Lower leg skin (tissue), 4 donors: ENCODE data around the gene CBFA2T3. TPM values are rescaled to one million over a fixed set of nuclear protein-coding genes. Genes with fewer than 3 reads are reported as not detected.

Source experiments
- DNase-seq, 2 donors: peaks; one replicate each; pipeline ENCODE4 v3.0.0-alpha.2; 2019; ENCODE audit warnings: low spot score in 2 of 2
- H3K4me3 ChIP-seq: fragments of 200-600 bp; sonication (generic); 2 replicates; pipeline ENCODE4 v1.5.1; 2017; ENCODE audit warnings: mild to moderate bottlenecking, low read depth; ENCODE audit not compliant: poor library complexity, severe bottlenecking
- CTCF ChIP-seq, 3 donors: fragments of 450-650 bp; IDR thresholded peaks; one replicate each; pipeline ENCODE4 v1.5.1; 2016; ENCODE audit warnings: antibody characterized with exemption in 3 of 3, mild to moderate bottlenecking in 3 of 3, moderate library complexity in 2 of 3
- POLR2A ChIP-seq, 2 donors: fragments of 450-650 bp; IDR thresholded peaks; one replicate each; pipeline ENCODE4 v1.6.1; 2016 to 2017; ENCODE audit warnings: antibody characterized with exemption in 2 of 2, mild to moderate bottlenecking in 1 of 2, moderate library complexity in 1 of 2
- WGBS, 2 donors: methylation state at CpG; one replicate each; pipeline ENCODE4 v1.1.5; 2018; 5-methylcytosine and 5-hydroxymethylcytosine counted together
- intact Hi-C: fragments of 100-400 bp; cut with DNase I; formaldehyde crosslinking; loops from one replicate; pipeline ENCODE4 v1.15.0; 2023; ENCODE audit warnings: low total_unique reads
- total RNA-seq, 4 donors: library from RNA; depleted of rRNA; stranded (reverse); fragments of >200 nt; gene quantifications; one replicate each; pipeline ENCODE4 v1.1.0, GENCODE V29; 2016

Gene CBFA2T3
- total RNA-seq, 4 donors from 2014 or later: 0.93 to 4.4 (median 2.9) TPM

GRCh38 chr16:88962478-88963152 lies 14.4 kb downstream of the CBFA2T3 start:
- no peak for TF ChIP-seq POLR2A (IDR thresholded peaks at IDR 0.05)
- TF ChIP-seq CTCF (IDR thresholded peaks at IDR 0.05): no peak
- no peak for DNase-seq
- H3K4me3 ChIP-seq: no peak overlapping the region
- intact Hi-C loops: no loop called here
- WGBS, 2 donors: 79 to 83% methylated on average over 22 to 23 of the region's 23 CpGs

- intact Hi-C loops: no loop called here
- no peak for DNase-seq
- no peak overlapping the region for H3K4me3 ChIP-seq
- WGBS, 2 donors: 78 to 83% methylated on average over 9 of the region's 9 CpGs
- TF ChIP-seq CTCF (IDR thresholded peaks at IDR 0.05): no peak
- TF ChIP-seq POLR2A (IDR thresholded peaks at IDR 0.05): no peak
These were observed 16.0 kb downstream of the CBFA2T3 start for GRCh38 chr16:88961011-88961410.

GRCh38 chr16:88960516-88960915 lies 16.5 kb downstream of the CBFA2T3 start:
- DNase-seq: no peak
- no peak overlapping the region for H3K4me3 ChIP-seq
- TF ChIP-seq POLR2A (IDR thresholded peaks at IDR 0.05) (no peak), CTCF (IDR thresholded peaks at IDR 0.05) (no peak)
- WGBS, 2 donors: 80 to 90% methylated on average over 3 of the region's 3 CpGs
- intact Hi-C loops: no loop called here

GRCh38 chr16:88959022-88959421 lies 18.0 kb downstream of the CBFA2T3 start:
- 81 to 87% methylated on average over 18 of the region's 18 CpGs for WGBS, 2 donors

GRCh38 chr16:88957887-88958577 lies 19.0 kb downstream of the CBFA2T3 start:
- no peak for TF ChIP-seq POLR2A (IDR thresholded peaks at IDR 0.05)
- TF ChIP-seq CTCF (IDR thresholded peaks at IDR 0.05): no peak
- intact Hi-C loops: no loop called here
- H3K4me3 ChIP-seq: no peak overlapping the region
- 73 to 79% methylated on average over 25 of the region's 25 CpGs for WGBS, 2 donors
- no peak for DNase-seq

More at GRCh38 chr16:88959022-88959421, 18.0 kb downstream of the CBFA2T3 start:
- no peak for DNase-seq
- TF ChIP-seq CTCF (IDR thresholded peaks at IDR 0.05): no peak
- no peak overlapping the region for H3K4me3 ChIP-seq
- intact Hi-C loops: no loop called here
